Measurements from ENCODE around the gene BPIFB6. TPM values are rescaled to one million over a fixed set of nuclear protein-coding genes. Genes with fewer than 3 reads are reported as not detected.
"Not testable (repeated sequence)": the region's sequence is repeated elsewhere in the genome, so short reads cannot be mapped to it uniquely, and the experiment has no call there.

The BPIFB6 gene
- total RNA-seq, 1 experiment from 2014 or later = not detected

GRCh38 chr20:33043731-33044181 lies 12.3 kb downstream of the BPIFB6 start:
- in situ Hi-C loops (cut with HindIII; ENCODE audit: low pct_unique_long_range_greater_than_20kb, low sequenced_read_pairs) = no loop called here
- Histone ChIP-seq H3K4me3 (ENCODE audit: low read depth in 2 of 2, low read length in 2 of 2) (no peak overlapping the region), H3K4me1 (ENCODE audit: control insufficient read depth, insufficient read depth, low read length) (no peaks in the 10 kb centered on the region), H3K27ac (ENCODE audit: low read length) (no peak overlapping the region), H3K27me3 (ENCODE audit: control insufficient read depth, insufficient read depth, low read length) (peaks cover 2% of the 10 kb centered on the region; the same call in 1 of the 2 replicates), H3K9me3 (ENCODE audit: control insufficient read depth, insufficient read depth, low read depth, low read length) (no peaks in the 10 kb centered on the region), H3K36me3 (ENCODE audit: control insufficient read depth, insufficient read depth, low read length) (no peaks in the 10 kb centered on the region)
- ChIA-PET POLR2A (no interaction called here), CTCF (no interaction called here)
- no peak for DNase-seq (ENCODE audit: low read depth, low spot score)
- TF ChIP-seq POLR2AphosphoS5 (IDR thresholded peaks at IDR 0.05; ENCODE audit: low read depth, low read length) (no peak), CTCF (IDR thresholded peaks at IDR 0.05) (no peak), TCF7L2 (IDR thresholded peaks at IDR 0.05; ENCODE audit: low read depth, low read length) (no peak), REST (IDR thresholded peaks at IDR 0.05; ENCODE audit: insufficient read depth in 1 of 2, low read depth in 2 of 2, low read length in 1 of 2) (no peak), SIN3A (IDR thresholded peaks at IDR 0.05; ENCODE audit: borderline replicate concordance, insufficient read depth, low read depth, low read length) (no peak)
- no TSS peak for BruUV-seq (replicated peaks)
- intact Hi-C loops (cut with micrococcal nuclease; ENCODE audit: unreplicated experiment) = no loop called here
- no peak for ATAC-seq

GRCh38 chr20:33045129-33045721 lies 13.8 kb downstream of the BPIFB6 start:
- intact Hi-C loops (cut with micrococcal nuclease; ENCODE audit: unreplicated experiment); CTCF ChIA-PET; ATAC-seq; H3K9me3 ChIP-seq (ENCODE audit: control insufficient read depth, insufficient read depth, low read depth, low read length); H3K4me1 ChIP-seq (ENCODE audit: control insufficient read depth, insufficient read depth, low read length); DNase-seq (ENCODE audit: low read depth, low spot score); POLR2A ChIA-PET; in situ Hi-C loops (cut with HindIII; ENCODE audit: low pct_unique_long_range_greater_than_20kb, low sequenced_read_pairs); BruUV-seq (replicated peaks); H3K27me3 ChIP-seq (ENCODE audit: control insufficient read depth, insufficient read depth, low read length); H3K36me3 ChIP-seq (ENCODE audit: control insufficient read depth, insufficient read depth, low read length); H3K4me3 ChIP-seq (ENCODE audit: low read depth in 2 of 2, low read length in 2 of 2); H3K27ac ChIP-seq (ENCODE audit: low read length): not testable (repeated sequence)

GRCh38 chr20:33046412-33046811 lies 15.0 kb downstream of the BPIFB6 start:
- BruUV-seq (replicated peaks) = no TSS peak
- TF ChIP-seq SIN3A (IDR thresholded peaks at IDR 0.05; ENCODE audit: borderline replicate concordance, insufficient read depth, low read depth, low read length) (no peak), REST (IDR thresholded peaks at IDR 0.05; ENCODE audit: insufficient read depth in 1 of 2, low read depth in 2 of 2, low read length in 1 of 2) (no peak), CTCF (IDR thresholded peaks at IDR 0.05) (no peak)
- intact Hi-C loops (cut with micrococcal nuclease; ENCODE audit: unreplicated experiment) = no loop called here
- in situ Hi-C loops (cut with HindIII; ENCODE audit: low pct_unique_long_range_greater_than_20kb, low sequenced_read_pairs) = no loop called here
- no peaks in the 10 kb centered on the region for H3K9me3 ChIP-seq (ENCODE audit: control insufficient read depth, insufficient read depth, low read depth, low read length)
- POLR2A ChIA-PET = no interaction called here
- ATAC-seq (no peak), DNase-seq (ENCODE audit: low read depth, low spot score) (no peak)
- no peak overlapping the region for H3K4me3 ChIP-seq (ENCODE audit: low read depth in 2 of 2, low read length in 2 of 2)
- CTCF ChIA-PET = no interaction called here
- no peak overlapping the region for H3K27ac ChIP-seq (ENCODE audit: low read length)
- H3K4me1 ChIP-seq (ENCODE audit: control insufficient read depth, insufficient read depth, low read length) = no peaks in the 10 kb centered on the region
- H3K36me3 ChIP-seq (ENCODE audit: control insufficient read depth, insufficient read depth, low read length) = no peaks in the 10 kb centered on the region
- no peaks in the 10 kb centered on the region for H3K27me3 ChIP-seq (ENCODE audit: control insufficient read depth, insufficient read depth, low read length)

Data from Panc1 (cell line).